ENCODE measurements around the gene AUTS2.

AUTS2 gene

DNA sequence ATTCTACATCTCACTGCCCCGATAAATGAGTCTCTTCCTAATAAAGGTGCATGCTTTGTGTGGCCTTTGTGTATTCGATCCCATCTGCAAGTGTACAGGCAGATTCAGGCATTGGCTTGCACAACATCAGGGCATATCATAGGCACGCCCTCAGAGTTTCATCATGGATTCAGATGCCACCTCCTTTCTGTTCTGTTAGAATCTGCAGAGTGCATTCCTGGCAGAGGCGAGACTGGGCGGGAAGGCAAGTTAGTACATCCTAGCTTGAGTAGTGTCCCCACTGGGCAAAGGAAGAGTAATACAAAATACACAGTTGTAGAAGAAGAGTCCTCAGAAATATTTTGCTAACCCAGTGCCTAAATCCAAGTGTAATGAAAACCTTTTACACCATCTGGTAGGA lies 1187.2 kb downstream of the AUTS2 start:
- no peak for DNase-seq (ENCODE audit: extremely low spot score)
- TF ChIP-seq CTBP1 (IDR thresholded peaks at IDR 0.05; ENCODE audit: borderline replicate concordance) (no peak), L3MBTL2 (conservative IDR thresholded peaks at IDR 0.05) (no peak), SUZ12 (IDR thresholded peaks at IDR 0.05) (no peak), ZNF384 (IDR thresholded peaks at IDR 0.05) (no peak), BHLHE40 (IDR thresholded peaks at IDR 0.05; ENCODE audit: borderline replicate concordance) (no peak), LEF1 (IDR thresholded peaks at IDR 0.05; ENCODE audit: borderline replicate concordance) (no peak), FOXK2 (IDR thresholded peaks at IDR 0.05) (no peak), FOXA1 (IDR thresholded peaks at IDR 0.05) (no peak), TARDBP (IDR thresholded peaks at IDR 0.05) (no peak), HDGF (IDR thresholded peaks at IDR 0.05; ENCODE audit: borderline replicate concordance) (no peak), SP1 (IDR thresholded peaks at IDR 0.05) (no peak), NFRKB (IDR thresholded peaks at IDR 0.05) (no peak), ELF4 (IDR thresholded peaks at IDR 0.05) (no peak), ARNT (IDR thresholded peaks at IDR 0.05) (no peak), FOXM1 (IDR thresholded peaks at IDR 0.05; ENCODE audit: borderline replicate concordance) (no peak)
- TF ChIP-seq, protein P1, sequence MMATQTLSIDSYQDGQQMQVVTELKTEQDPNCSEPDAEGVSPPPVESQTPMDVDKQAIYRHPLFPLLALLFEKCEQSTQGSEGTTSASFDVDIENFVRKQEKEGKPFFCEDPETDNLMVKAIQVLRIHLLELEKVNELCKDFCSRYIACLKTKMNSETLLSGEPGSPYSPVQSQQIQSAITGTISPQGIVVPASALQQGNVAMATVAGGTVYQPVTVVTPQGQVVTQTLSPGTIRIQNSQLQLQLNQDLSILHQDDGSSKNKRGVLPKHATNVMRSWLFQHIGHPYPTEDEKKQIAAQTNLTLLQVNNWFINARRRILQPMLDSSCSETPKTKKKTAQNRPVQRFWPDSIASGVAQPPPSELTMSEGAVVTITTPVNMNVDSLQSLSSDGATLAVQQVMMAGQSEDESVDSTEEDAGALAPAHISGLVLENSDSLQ (IDR thresholded peaks at IDR 0.05): no peak
- ChIA-PET POLR2A (no interaction called here), CTCF (no interaction called here)

DNA sequence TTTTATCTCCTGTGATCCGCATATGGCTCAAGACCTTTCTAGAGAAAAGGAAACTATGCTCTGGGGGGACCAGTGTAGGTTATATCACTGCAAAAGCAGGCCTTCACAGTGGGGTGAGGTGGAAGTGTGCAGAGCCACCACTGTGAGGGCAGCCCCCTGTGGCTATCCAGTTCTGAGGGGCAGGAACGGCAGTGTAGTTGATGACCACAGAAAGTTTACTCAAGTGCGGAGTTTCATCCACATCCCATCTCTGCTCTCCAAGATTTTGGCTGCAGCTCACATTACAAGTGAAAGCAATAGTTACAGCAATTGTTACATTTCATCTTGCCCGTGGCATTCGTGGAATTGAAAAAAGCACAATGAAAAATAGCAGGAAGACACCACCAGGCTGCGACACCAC lies 1187.8 kb downstream of the AUTS2 start:
- ChIA-PET CTCF (no interaction called here), POLR2A (no interaction called here)
- no peak for DNase-seq (ENCODE audit: extremely low spot score)
- TF ChIP-seq, protein P1 (IDR thresholded peaks at IDR 0.05): no peak
- no peak for TF ChIP-seq FOXA1 (IDR thresholded peaks at IDR 0.05)
- TF ChIP-seq SP1 (IDR thresholded peaks at IDR 0.05): no peak
- no peak for TF ChIP-seq FOXM1 (IDR thresholded peaks at IDR 0.05; ENCODE audit: borderline replicate concordance)
- TF ChIP-seq ARNT (IDR thresholded peaks at IDR 0.05): no peak

DNA sequence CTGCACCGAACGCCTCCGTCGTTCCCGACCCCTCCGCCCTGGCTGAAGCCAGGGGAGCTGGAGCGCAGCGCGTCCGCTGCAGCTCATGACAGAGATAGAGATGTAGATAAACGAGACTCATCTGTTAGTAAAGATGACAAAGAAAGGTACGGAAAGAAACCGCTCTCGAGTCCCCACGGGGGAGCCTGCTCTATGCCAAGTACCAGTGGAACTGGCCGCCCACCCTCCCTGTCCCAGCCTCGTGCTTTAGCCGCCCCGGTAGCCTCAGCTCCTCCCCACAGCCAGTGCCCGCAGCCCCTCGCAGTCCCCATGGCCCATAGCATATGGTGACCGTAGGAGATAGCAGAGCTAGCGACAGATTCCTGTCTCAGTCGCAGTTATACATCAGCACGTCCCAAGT lies 1189.0 kb downstream of the AUTS2 start:
- ChIA-PET CTCF (no interaction called here), POLR2A (no interaction called here)
- TF ChIP-seq CTBP1 (IDR thresholded peaks at IDR 0.05; ENCODE audit: borderline replicate concordance) (no peak), BHLHE40 (IDR thresholded peaks at IDR 0.05; ENCODE audit: borderline replicate concordance) (no peak), SUZ12 (IDR thresholded peaks at IDR 0.05) (no peak), ELF4 (IDR thresholded peaks at IDR 0.05) (no peak), HDGF (IDR thresholded peaks at IDR 0.05; ENCODE audit: borderline replicate concordance) (no peak), TARDBP (IDR thresholded peaks at IDR 0.05) (no peak), ZNF384 (IDR thresholded peaks at IDR 0.05) (no peak), FOXM1 (IDR thresholded peaks at IDR 0.05; ENCODE audit: borderline replicate concordance) (no peak), ARNT (IDR thresholded peaks at IDR 0.05) (no peak), LEF1 (IDR thresholded peaks at IDR 0.05; ENCODE audit: borderline replicate concordance) (no peak), FOXK2 (IDR thresholded peaks at IDR 0.05) (no peak)
- no peak for DNase-seq (ENCODE audit: extremely low spot score)

DNA sequence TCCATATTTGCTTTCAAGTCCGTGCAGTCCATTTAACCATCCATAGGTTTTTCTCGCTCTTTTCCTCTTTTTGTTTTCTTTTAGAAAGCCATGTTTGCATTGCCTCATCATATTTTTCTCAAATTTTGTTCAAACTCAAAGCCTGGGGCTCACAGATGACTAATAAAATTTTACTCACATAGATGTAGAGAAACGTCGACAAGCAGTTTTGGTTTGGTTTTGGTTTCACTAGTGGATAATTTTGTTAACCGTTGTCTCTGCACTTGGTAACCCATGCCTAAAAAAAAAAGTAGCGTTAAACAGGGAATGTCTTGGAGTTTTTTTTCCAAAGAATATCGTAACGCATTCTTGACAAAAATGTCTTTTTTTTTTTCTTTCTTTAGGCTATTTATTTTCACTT lies 1189.5 kb downstream of the AUTS2 start:
- no peak for DNase-seq (ENCODE audit: extremely low spot score)
- ChIA-PET CTCF (interaction anchor here (1.1 kb wide), 1 partner anchor 11 kb away, joined by 3 read pairs; no protein-coding TSS in a partner anchor), POLR2A (no interaction called here)
- TF ChIP-seq BHLHE40 (IDR thresholded peaks at IDR 0.05; ENCODE audit: borderline replicate concordance) (no peak), FOXA1 (IDR thresholded peaks at IDR 0.05) (no peak), ELF4 (IDR thresholded peaks at IDR 0.05) (no peak), LEF1 (IDR thresholded peaks at IDR 0.05; ENCODE audit: borderline replicate concordance) (no peak), TARDBP (IDR thresholded peaks at IDR 0.05) (no peak), FOXK2 (IDR thresholded peaks at IDR 0.05) (no peak), L3MBTL2 (conservative IDR thresholded peaks at IDR 0.05) (no peak), FOXM1 (IDR thresholded peaks at IDR 0.05; ENCODE audit: borderline replicate concordance) (no peak), ZNF384 (IDR thresholded peaks at IDR 0.05) (no peak), CTBP1 (IDR thresholded peaks at IDR 0.05; ENCODE audit: borderline replicate concordance) (no peak), NFRKB (IDR thresholded peaks at IDR 0.05) (no peak)
- TF ChIP-seq, protein P1 (IDR thresholded peaks at IDR 0.05): no peak

DNA sequence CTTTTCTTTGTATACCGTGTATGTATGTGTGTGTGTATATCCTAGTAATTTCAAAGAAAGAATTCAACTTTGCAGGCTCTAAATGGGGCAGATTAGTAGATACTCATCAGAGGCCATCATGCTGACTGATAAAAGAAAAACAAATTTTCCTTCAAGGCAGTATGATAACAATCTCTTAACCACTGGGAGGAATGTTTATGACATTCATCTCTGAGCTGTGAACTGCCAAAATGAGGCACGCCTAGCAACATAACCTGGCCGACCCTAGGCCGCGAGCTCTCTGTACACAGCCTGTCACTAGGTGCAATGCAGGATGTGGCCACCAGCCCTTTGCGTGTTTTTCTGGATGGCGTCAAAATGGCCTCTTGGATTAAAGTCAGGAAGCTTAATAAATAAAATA lies 1190.0 kb downstream of the AUTS2 start:
- no peak for DNase-seq (ENCODE audit: extremely low spot score)
- ChIA-PET CTCF (interaction anchor here (1.1 kb wide), 1 partner anchor 11 kb away, joined by 3 read pairs; no protein-coding TSS in a partner anchor), POLR2A (no interaction called here)

DNA sequence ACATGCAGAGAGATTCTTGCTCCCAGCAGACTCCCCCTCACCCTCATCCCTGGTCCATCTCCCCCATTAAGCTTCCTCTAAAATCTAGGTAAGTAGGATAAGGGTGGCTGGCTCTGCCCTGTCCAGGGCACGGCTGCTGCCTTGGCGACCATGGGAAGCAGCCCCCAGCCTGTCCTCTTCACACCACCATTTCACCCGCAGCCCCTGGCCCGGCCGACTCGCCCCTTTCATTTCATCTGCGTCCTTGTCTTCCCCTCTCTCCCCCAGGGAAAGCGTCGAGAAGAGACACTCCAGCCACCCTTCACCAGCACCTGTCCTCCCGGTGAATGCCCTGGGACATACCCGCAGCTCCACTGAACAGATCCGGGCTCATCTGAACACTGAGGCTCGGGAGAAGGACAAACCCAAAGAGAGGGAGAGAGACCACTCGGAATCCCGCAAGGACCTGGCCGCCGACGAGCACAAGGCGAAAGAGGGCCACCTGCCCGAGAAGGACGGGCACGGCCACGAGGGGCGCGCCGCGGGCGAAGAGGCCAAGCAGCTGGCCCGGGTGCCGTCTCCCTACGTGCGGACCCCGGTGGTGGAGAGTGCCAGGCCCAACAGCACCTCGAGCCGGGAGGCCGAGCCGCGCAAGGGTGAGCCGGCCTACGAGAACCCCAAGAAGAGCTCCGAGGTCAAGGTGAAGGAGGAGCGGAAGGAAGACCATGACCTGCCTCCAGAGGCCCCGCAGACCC lies 1191.4 kb downstream of the AUTS2 start:
- CTCF ChIA-PET: no interaction called here
- TF ChIP-seq L3MBTL2 (conservative IDR thresholded peaks at IDR 0.05): no peak
- no peak for TF ChIP-seq SP1 (IDR thresholded peaks at IDR 0.05)
- no peak for TF ChIP-seq FOXM1 (IDR thresholded peaks at IDR 0.05; ENCODE audit: borderline replicate concordance)
- no peak for TF ChIP-seq NFRKB (IDR thresholded peaks at IDR 0.05)
- no peak for TF ChIP-seq BHLHE40 (IDR thresholded peaks at IDR 0.05; ENCODE audit: borderline replicate concordance)
- no peak for TF ChIP-seq CTBP1 (IDR thresholded peaks at IDR 0.05; ENCODE audit: borderline replicate concordance)
- DNase-seq (ENCODE audit: extremely low spot score): no peak
- POLR2A ChIA-PET: no interaction called here

More for the DNA sequence above, 1190.0 kb downstream of the AUTS2 start:
- no peak for TF ChIP-seq SP1 (IDR thresholded peaks at IDR 0.05)
- no peak for TF ChIP-seq ELF4 (IDR thresholded peaks at IDR 0.05)
- TF ChIP-seq SUZ12 (IDR thresholded peaks at IDR 0.05): no peak
- no peak for TF ChIP-seq TARDBP (IDR thresholded peaks at IDR 0.05)
- TF ChIP-seq CTBP1 (IDR thresholded peaks at IDR 0.05; ENCODE audit: borderline replicate concordance): no peak
- TF ChIP-seq L3MBTL2 (conservative IDR thresholded peaks at IDR 0.05): no peak
- TF ChIP-seq FOXK2 (IDR thresholded peaks at IDR 0.05): no peak
- TF ChIP-seq NFRKB (IDR thresholded peaks at IDR 0.05): no peak
- TF ChIP-seq BHLHE40 (IDR thresholded peaks at IDR 0.05; ENCODE audit: borderline replicate concordance): no peak
